Medulla oblongata (tissue), 1 donor: ENCODE results near the gene C10orf143.
"Not testable (repeated sequence)": the region's sequence is repeated elsewhere in the genome, so short reads cannot be mapped to it uniquely, and the experiment has no call there.

Experiments used
- DNase-seq: peaks from one replicate; pipeline ENCODE4 v3.0.0-alpha.2; 2015; ENCODE audit errors: extremely low spot score

Gene C10orf143

GRCh38 chr10:130036296-130037065 lies 74.1 kb downstream of the C10orf143 start:
- DNase-seq = no peak

- no peak for DNase-seq
These were observed 81.4 kb downstream of the C10orf143 start for GRCh38 chr10:130029209-130029608.

- DNase-seq = no peak
These were observed 82.2 kb downstream of the C10orf143 start for GRCh38 chr10:130028465-130028819.

GRCh38 chr10:130027716-130028464 lies 82.7 kb downstream of the C10orf143 start:
- DNase-seq = no peak

- no peak for DNase-seq
These were observed 83.8 kb downstream of the C10orf143 start for GRCh38 chr10:130026670-130027456.

GRCh38 chr10:130025811-130026485 lies 84.7 kb downstream of the C10orf143 start:
- DNase-seq = peak; percentile 2

- no peak for DNase-seq
These were observed 85.3 kb downstream of the C10orf143 start for GRCh38 chr10:130025326-130025725.

- DNase-seq = no peak
These were observed 85.8 kb downstream of the C10orf143 start for GRCh38 chr10:130024779-130025325.

GRCh38 chr10:130024326-130024725 lies 86.3 kb downstream of the C10orf143 start:
- not testable (repeated sequence) for DNase-seq

GRCh38 chr10:130023454-130024230 lies 87.0 kb downstream of the C10orf143 start:
- no peak for DNase-seq

GRCh38 chr10:130022511-130023299 lies 87.9 kb downstream of the C10orf143 start:
- no peak for DNase-seq

GRCh38 chr10:130022086-130022485 lies 88.5 kb downstream of the C10orf143 start:
- no peak for DNase-seq

GRCh38 chr10:130021383-130021950 lies 89.2 kb downstream of the C10orf143 start:
- DNase-seq = peak; percentile 59

GRCh38 chr10:130020651-130021382 lies 89.8 kb downstream of the C10orf143 start:
- peak; percentile 7 for DNase-seq

GRCh38 chr10:130018730-130019185 lies 91.9 kb downstream of the C10orf143 start:
- no peak for DNase-seq

- no peak for DNase-seq
These were observed 92.4 kb downstream of the C10orf143 start for GRCh38 chr10:130018265-130018664.

GRCh38 chr10:130017631-130018022 lies 93.0 kb downstream of the C10orf143 start:
- DNase-seq = no peak

GRCh38 chr10:130016993-130017630 lies 93.5 kb downstream of the C10orf143 start:
- no peak for DNase-seq
